HG03196 (cell line): ENCODE data around the gene MRPS27.
"Not testable (repeated sequence)": the region's sequence is repeated elsewhere in the genome, so short reads cannot be mapped to it uniquely, and the experiment has no call there.

ENCODE experiments used
- ATAC-seq: cut with Tn5 transposase; IDR thresholded peaks from one replicate; pipeline ENCODE4 v1.9.1; 2021; ENCODE audit not compliant: unreplicated experiment

The MRPS27 gene

DNA sequence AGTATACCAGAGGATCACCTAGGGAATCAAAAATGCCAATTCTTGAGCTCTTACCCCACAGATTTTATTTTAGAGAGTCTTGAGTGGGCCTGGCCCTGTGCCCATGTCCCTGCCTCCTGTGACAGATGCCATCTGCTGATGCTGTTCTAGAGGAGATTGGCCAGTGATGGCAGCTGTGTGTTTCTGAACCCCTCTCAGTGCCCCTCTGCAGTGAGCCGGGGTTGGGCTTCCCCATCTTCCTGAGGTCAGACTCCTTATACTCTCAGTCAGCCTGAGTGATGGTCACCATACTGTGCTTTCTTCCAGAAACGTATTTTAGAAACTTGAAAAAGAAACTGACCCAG is 6.2 kb upstream of the MRPS27 start:
- ATAC-seq = no peak

DNA sequence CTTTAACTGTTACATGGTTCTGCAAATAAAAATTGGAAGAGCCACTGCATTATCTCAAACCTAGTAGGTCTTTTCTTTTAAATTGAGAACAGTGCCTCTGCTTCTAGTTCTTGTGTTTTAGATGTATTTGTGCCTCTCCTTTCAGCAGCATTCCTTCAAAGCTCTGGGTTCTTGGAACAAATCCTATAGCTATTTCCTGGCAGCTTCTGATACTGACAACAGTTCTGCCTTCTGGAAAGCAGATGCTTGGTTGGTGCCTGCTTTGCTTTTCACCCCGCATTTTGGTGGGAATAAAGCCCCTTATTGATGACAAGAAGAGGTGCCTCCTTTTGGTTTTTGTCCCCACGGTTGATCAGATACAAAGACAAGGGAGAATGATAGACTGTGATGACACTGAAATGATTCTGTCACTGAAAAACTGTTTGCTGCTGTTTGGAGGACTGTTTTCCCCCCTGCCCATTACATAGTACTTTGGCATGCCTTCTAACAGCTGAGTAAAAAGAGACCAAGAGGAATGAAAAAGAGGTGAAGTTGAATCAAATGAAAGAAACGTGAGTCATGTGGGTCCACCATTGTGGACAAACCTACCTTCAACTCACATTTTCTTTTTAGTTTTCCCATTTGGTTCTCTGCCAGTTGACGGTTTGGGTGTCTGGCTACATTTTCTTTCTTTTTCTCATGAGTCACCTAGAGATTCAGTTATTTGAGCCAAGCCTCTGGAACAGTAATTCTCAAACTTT is 5.7 kb upstream of the MRPS27 start:
- no peak for ATAC-seq

DNA sequence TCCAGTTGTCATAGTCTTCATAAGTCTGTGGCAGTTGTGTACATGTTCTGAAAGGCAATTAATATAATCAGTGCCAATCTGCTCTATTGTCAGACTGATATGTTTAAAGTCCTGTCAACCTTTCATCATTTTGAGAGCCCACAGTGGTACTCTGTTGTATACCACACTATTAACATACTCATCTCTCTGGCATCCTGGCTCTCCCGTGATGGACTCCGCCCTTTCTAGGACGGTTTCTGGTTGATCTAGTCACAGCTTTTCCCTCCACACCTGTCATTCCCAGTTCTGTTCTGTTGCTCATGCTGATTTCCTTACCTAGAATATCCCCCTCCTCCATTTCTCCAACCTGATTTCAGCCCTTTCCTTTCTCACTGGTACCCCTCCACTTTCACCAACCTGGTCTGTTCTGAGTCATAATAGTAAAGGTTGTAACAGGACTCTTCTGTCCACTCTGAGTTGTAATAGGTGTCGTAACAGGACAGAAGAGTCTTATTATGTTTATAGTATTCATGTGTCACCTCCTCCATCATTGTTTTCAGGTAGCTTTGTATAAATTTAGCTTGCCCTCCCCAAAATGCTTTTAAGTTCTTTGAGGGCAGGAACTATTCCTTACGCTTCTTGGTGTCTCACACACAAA is 4.3 kb upstream of the MRPS27 start:
- no peak for ATAC-seq

DNA sequence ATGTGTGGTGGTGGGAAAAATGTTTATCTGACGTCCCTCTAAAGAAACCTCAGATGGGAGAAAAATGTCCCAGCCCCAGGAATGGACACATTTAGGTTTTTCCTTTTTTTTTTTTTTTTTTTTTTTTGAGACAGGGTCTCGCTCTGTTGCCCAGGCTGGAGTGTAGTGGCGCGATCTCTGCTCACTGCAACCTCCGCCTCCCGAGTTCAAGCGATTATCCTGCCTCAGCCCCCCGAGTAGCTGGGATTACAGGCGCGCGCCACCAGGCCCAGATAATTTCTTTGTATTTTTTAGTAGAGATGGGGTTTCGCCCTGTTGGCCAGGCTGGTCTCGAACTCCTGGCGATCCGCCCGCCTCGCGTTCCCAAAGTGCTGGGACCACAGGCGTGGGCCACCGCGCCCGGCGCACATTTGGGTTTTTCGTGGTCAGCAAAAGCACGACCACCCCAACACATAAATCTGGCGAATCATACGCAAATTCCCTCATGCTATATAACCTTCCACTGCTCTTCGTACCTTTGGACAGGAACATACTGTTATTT is 535 bp downstream of the MRPS27 start:
- ATAC-seq = not testable (repeated sequence)

DNA sequence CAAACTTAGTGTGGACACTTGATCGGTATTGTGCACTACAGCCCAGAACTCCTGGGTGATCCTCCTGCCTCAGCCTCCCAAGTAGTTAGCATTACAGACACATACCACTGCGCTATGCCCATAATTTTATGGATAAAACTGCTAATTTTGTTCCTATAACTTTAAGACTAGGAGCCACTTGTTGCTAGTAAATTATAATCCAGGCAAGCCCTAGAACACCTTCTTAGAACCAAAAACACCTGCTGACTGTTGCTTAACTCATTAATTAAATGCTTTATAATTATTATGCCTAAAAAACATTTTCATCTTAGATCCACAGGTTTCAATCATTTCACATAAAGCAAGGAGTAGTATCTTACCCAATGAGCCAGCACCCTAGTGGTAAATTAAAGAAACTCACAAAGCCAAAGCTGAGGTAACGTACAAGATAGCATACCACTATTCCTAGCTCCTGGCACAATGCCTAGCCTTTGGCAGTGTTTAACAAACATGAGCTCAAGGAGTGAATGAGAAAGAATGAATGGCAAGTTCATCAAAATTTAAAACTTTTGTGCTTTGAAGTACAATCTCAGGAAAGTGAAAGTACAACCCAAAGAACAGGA is 5.4 kb downstream of the MRPS27 start:
- ATAC-seq = no peak

DNA sequence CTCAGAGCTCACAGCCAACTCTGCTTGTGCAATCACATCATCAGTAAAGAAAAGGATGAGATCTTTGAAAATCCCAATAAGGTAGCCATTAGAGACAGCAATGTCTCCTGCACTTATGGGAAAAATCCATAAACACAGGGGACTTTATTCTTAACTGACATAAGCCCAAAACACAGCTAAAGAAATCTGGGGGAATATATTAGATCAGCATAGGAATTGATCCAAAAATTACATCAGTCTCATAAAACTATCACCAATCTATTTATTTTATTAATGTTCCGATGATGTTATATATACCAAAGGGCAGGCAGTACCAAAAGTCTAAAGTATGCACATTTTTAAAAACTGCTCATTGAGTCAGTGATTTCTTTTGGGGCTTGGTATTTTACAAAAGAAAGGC is 6.9 kb downstream of the MRPS27 start:
- ATAC-seq = no peak

DNA sequence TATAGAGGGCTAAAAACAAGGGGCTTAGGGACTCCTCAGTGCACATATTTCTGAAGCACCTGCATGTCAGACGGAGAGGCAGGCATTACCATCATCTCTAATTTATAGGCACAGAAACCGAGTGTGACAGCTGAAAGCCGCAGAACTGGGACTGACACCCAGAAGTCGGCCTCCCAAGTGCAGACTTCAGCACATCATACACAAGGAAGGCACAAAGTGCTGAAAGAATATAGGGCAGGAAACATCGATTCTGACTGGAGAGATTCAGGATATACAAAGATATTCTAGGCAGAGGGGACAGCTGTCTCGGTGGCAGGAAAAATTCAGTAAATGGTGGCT is 11.2 kb downstream of the MRPS27 start:
- ATAC-seq = no peak

DNA sequence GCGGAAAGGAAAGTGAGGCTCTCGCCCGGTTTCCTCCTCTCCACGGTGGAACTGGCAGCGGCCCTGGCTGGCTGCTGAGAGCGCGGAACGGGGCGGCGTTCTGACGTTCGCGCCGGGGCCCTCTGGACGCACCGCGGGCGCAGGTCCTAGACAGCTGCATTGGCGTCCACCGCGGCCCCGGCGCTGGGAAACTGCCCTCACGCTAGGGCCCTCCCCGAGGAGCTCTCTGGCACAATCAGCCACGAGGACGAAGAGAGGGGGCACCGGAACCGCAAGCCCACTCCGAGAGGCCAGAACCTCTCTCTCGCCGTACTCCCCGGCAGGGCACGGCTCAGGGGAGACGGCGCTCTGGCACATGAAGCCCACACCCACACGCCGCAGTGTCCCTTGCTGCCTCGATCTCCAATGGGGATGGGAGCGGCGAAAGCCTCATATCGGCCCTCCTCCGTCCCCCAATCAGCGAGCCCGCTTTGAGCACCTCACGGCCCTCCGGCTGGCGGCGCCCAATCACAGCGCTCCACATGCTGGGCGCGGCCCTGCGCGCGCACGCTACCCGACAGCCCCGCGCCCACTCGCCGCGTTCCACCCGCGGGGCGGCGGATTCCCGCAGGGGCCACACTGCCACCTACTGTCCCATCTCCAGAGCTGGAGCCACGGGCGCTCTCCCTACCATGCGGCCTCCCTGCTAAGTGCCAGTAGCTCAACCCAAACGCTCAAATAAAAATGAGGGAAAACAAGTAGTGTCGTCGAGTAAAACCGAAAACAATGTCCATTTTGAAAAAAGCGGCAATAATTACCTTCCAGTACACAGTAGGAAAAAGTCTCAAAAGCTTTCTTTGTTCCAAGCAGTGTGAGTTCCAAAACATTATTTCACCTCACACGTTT is 11.8 kb downstream of the MRPS27 start:
- peak; percentile 91 for ATAC-seq

DNA sequence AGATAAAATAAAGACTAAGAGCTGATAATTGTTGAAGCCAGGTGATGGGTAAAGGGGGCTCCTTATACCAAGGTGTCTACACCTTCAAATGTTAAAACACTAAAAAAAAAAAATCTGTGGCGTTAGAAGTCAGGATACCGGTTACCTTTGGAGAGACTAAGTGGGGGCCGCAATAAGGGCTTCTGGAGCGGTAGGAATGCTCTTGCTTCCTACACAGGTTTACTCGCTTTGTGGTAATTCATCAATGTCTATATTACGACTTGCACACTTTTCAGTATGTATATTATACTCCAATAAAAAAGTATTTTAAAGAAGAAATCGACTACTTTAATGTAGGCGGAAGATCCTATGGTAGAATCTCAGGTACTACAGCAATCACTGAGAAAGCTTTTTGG is 12.5 kb downstream of the MRPS27 start:
- ATAC-seq = no peak

DNA sequence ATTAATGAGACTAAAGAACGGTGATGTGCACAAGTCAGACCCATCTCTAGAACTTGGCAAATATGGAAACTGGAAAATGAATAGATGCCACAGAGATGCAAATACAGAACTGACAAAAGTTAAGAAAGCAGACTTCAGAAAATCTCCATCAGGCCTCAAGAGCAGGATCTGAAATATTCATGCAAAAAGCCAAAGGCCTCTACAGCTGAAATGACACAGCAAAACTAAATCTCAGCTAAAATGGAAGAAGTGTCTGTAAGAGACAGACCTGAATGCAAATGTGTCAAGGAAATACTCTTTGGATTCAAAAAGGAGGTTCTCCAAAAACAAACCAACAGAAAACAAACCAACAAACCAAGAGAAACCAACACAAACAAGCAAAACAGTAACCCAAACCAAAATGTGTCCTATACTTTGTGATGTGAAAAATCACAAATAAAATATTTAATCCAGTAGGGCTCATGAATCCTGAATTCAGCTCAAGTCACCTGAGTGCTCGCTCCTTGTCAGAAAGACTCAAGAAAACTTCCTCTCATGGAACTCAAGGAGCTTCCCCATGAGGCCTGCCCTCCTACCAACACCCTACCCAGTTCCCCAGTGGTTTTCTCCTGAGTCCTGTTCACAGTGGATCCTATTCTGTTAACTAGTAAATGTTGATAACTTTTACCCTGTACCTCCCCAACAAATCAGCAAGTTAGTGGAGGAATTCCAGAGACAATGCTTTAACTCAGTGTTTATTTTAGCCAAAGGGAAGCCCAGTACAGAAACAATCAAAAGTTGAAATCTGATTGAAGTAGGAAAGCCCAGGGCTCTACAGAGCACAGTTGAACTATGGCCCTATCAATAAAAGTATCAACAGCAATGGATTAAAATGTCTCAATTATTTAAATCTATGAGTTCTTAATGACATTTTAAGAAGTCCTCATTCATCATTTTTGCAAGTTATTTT is 14.6 kb downstream of the MRPS27 start:
- ATAC-seq = no peak

DNA sequence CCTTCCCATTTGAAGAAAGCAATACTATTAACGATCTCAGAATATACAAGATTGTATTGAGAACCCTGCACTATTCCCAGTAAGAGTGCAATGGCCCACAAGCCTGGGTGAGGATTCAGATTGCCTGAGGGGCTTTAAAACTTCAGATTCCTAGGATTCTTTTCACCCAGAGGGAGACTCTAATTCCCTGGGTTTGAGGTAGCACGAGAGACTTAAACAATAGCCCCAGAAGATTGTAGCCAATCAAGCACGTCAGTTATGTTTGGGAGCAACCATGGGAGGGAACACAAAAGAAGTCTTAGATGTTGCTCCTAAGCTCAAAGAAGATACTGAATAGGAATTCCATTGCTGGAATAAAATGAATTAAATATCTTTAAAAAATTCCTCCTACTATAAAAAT is 17.9 kb downstream of the MRPS27 start:
- ATAC-seq = no peak

DNA sequence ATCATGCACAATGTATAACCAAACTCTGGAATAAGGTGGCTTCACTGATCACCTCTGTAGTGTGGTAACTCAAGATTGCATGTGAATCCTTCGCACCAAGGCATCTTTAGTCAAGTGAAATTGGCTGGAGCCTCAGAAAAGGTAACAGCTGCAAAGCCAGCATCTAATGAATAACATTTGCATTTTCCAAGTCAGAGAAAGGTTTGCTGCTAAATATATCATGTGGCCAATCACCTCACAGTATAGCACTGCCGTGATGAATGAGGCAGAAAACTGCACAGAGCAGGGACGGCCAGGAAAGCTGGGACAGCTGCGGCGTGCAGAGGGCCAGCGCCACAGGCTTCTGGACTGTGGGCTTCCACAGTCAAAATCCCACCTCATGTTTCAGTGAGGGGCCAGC is 18.5 kb downstream of the MRPS27 start:
- peak; percentile 58 for ATAC-seq

DNA sequence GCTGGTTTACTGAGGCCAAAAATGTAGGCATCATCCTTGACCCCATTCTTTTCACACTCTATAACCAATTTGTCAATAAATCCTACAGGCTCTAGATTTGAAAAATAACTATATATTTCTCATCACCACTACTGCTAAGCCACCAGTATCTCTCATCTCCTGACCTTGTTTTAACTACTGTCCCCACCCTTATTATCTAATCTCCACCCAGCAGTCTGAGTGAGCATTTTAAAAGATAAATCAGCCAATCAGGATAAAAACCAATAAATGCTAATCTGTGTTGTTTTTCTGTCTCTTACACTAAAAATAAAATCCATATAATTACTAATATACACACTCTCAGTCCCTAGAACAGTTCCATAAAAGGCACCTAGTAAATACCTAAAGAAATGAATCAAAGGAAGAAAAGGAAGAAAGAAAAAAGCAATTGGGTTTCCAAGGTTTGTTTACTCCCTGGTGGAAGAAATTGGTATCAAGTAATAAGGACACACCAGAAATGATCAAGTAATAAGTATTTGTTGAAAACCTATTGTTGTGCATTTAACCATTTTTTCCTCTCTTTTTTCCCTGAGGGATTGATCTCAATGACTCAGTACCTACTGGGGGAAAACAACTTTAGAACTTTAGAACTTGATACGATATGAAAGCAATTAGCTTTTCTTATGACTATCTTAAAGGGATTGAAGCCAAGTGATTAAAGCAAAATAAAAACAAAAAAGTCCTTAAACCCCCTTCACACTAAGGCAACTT is 19.3 kb downstream of the MRPS27 start:
- no peak for ATAC-seq

DNA sequence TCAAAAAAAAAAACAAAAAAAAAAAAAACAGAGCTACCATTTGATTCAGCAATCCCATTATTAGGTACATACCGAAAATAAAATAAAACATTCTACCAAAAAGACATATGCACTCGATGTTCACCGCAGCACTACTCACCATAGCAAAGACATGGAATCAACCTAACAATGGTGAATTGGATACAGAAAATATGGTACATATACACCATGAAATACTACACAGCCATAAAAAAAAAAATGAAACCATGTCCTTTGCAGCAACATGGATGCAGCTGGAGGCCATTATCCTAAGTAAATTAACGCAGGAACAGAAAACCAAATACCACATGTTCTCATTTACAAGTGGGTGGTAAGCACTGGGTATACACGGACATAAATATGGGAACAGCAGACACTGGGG is 21.3 kb downstream of the MRPS27 start:
- no peak for ATAC-seq

DNA sequence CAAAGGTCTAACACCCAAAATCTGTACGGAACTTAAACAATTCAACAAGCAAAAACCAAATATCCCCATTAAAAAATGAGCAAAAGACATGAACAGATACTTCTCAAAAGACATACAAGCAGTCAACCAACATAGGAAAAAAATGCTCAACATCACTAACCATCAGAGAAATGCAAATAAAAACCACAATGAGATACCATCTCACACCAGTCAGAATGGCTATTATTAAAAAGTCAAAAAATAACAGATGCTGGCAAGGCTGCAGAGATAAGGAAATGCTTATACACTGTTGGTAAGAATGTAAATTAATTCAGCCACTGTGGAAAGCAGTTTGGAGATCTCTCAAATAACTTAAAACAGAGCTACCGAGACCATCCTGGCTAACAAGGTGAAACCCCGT is 21.9 kb downstream of the MRPS27 start:
- ATAC-seq = not testable (repeated sequence)

DNA sequence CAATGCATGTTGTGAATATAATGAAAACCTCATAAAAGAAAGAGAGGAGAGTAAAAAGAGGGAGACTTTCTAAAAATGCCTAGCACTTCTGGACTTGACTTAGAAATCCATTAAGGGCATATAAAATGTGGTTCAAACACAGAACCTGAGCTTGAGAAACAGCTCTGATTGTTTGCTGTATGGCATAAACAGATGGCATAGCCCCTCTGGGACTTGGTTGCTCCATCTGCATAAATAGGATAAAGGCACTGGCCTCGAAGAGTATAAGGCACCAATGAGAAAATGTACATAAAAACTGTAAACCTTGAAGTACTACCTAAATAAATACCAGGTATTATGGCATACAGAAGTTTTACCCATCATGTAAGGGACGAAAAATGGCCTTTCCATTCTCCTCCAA is 23.8 kb downstream of the MRPS27 start:
- ATAC-seq = no peak

DNA sequence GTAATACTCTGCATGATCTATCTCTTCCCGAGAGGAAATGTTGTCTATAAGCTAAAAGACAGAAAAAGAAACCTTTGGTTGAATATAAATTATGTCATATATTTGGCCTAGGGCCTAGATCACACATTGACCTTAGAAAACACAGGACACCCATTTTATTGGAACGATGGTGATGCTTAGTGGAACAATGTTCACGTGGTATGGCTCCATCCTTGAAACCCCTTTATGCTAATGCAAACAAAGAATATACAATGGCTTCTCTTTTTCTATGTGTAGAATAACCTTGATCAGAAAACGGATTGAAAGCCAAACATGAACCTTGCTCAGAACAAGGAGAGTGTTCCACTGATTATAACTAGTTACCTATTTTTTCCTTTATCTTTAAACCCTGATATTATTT is 24.5 kb downstream of the MRPS27 start:
- ATAC-seq = no peak

DNA sequence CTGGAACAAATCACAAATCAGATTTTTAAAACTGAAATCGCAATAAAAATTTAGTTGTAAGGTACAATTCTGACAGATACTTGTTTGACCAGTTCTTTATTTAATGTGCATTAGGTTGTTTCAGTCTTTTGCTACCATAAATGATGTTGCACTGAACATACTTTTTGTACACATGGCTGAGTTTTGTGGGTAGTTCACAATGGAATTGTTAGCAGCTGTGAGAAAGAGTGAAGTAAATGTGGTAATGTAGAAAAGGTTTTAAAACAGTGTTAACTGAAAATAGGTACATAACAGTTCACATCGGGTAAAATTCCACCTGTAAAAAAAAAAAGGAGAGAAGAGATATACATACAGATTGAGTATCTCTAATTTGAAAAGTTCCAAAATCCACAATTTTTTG is 25.6 kb downstream of the MRPS27 start:
- ATAC-seq = no peak

DNA sequence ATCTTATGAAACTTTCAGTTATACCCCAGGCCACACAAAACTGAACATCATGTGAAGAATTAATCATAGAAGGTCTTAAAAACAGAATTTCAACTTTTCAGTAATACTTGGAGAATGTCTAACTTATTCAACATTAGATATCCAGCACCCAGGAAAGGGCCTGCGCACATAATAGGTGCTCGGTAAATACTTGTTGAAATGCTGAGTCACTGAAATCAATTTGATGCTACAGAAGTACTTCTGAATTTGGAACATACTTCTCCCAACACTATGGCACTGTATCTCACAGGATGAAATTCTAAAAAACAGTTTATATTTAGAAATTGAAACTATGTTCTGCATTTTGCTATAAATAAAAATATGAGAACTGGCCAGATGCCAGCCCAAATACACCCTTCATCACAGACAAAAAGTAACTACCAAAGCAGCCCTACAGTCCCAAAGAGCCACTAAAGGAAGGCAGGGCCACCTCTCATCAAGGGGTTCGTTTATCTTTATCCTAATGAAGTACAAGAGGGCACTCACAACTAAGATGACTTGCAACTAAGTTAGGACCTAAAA is 26.5 kb downstream of the MRPS27 start:
- no peak for ATAC-seq
